Vagina (tissue), 2 donors: ENCODE measurements around the gene TGFBR3. TPM values are rescaled to one million over a fixed set of nuclear protein-coding genes. Genes with fewer than 3 reads are reported as not detected.

Source experiments
- DNase-seq, 2 donors: peaks; one replicate each; pipeline ENCODE4 v3.0.0-alpha.2; 2017; ENCODE audit errors: extremely low spot score in 2 of 2
- H3K27ac ChIP-seq: fragments of 200-600 bp; sonication (generic); one replicate; pipeline ENCODE4 v1.5.1; 2019
- H3K27me3 ChIP-seq: fragments of 200-600 bp; sonication (generic); one replicate; pipeline ENCODE4 v1.5.1; 2019
- H3K36me3 ChIP-seq, 2 donors: fragments of 200-600 bp; sonication (generic); one replicate each; pipeline ENCODE4 v1.5.1; 2017 to 2019
- H3K4me1 ChIP-seq: fragments of 200-600 bp; sonication (generic); one replicate; pipeline ENCODE4 v1.5.1; 2019
- H3K4me3 ChIP-seq, 2 donors: fragments of 200-600 bp; sonication (generic); 1 replicate in 1 of 2; 2 replicates in 1 of 2; pipeline ENCODE4 v1.5.1; 2016 to 2019
- H3K9me3 ChIP-seq: fragments of 200-600 bp; sonication (generic); one replicate; pipeline ENCODE4 v1.5.1; 2019
- CTCF ChIP-seq, 3 experiments: fragments of 450-650 bp in 2 of 3; fragments of 200-600 bp in 1 of 3; sonication (generic) in 1 of 3; IDR thresholded peaks; one replicate each; pipeline ENCODE4 v1.5.1; 2017 to 2019; ENCODE audit warnings: antibody characterized with exemption in 3 of 3, mild to moderate bottlenecking in 2 of 3, moderate library complexity in 2 of 3
- POLR2A ChIP-seq, 2 donors: fragments of 450-650 bp; IDR thresholded peaks; one replicate each; pipeline ENCODE4 v1.6.1; 2017; ENCODE audit warnings: antibody characterized with exemption in 2 of 2, mild to moderate bottlenecking in 2 of 2, moderate library complexity in 2 of 2
- POLR2AphosphoS5 ChIP-seq, 2 donors: sonication (generic); formaldehyde crosslinking; IDR thresholded peaks; one replicate each; pipeline ENCODE4 v1.9.0; 2017; ENCODE audit warnings: antibody characterized with exemption in 2 of 2, mild to moderate bottlenecking in 2 of 2, low read depth in 1 of 2; ENCODE audit not compliant: insufficient read depth in 1 of 2
- intact Hi-C: fragments of 100-400 bp; cut with DNase I; formaldehyde crosslinking; loops from one replicate; pipeline ENCODE4 v1.15.1; 2023
- total RNA-seq: library from RNA; depleted of rRNA; stranded (reverse); fragments of >200 nt; gene quantifications from one replicate; pipeline ENCODE4 v1.2.3, GENCODE V29; 2016

Gene TGFBR3
- total RNA-seq, 1 donor from 2014 or later: 221 TPM

- Histone ChIP-seq H3K9me3 (no peaks in the 10 kb centered on the region), H3K4me1 (peaks cover 19% of the 10 kb centered on the region), H3K36me3 (peaks cover 0 to 48% of the 10 kb centered on the region in 2 donors), H3K4me3 (no peak overlapping the region), H3K27me3 (no peaks in the 10 kb centered on the region), H3K27ac (peak overlapping the region; percentile 81)
- TF ChIP-seq POLR2AphosphoS5 (IDR thresholded peaks at IDR 0.05; ENCODE audit: insufficient read depth in 1 of 2, low read depth in 1 of 2) (peak; percentile 48 to 55), CTCF (IDR thresholded peaks at IDR 0.05) (no peak), POLR2A (IDR thresholded peaks at IDR 0.05) (no peak)
- DNase-seq: no peak
- intact Hi-C loops: no loop called here
Observed at GRCh38 chr1:91712981-91713841, 172.7 kb downstream of the TGFBR3 start.

GRCh38 chr1:91712393-91712792, 173.6 kb downstream of the TGFBR3 start:
- peaks cover 24% of the 10 kb centered on the region for H3K4me1 ChIP-seq
- no peak overlapping the region for H3K4me3 ChIP-seq
- TF ChIP-seq POLR2A (IDR thresholded peaks at IDR 0.05) (no peak), CTCF (IDR thresholded peaks at IDR 0.05) (no peak), POLR2AphosphoS5 (IDR thresholded peaks at IDR 0.05; ENCODE audit: insufficient read depth in 1 of 2, low read depth in 1 of 2) (no peak)
- H3K9me3 ChIP-seq: no peaks in the 10 kb centered on the region
- H3K27ac ChIP-seq: peak overlapping the region; percentile 81
- peaks cover 5 to 51% of the 10 kb centered on the region in 2 donors for H3K36me3 ChIP-seq
- intact Hi-C loops: no loop called here
- DNase-seq: no peak
- H3K27me3 ChIP-seq: no peaks in the 10 kb centered on the region

GRCh38 chr1:91711504-91712247, 174.3 kb downstream of the TGFBR3 start:
- no peak for TF ChIP-seq POLR2A (IDR thresholded peaks at IDR 0.05)
- DNase-seq: no peak
- Histone ChIP-seq H3K27me3 (no peaks in the 10 kb centered on the region), H3K27ac (peak overlapping the region; percentile 81), H3K9me3 (no peaks in the 10 kb centered on the region), H3K4me1 (peaks cover 30% of the 10 kb centered on the region), H3K4me3 (no peak overlapping the region), H3K36me3 (peaks cover 5 to 54% of the 10 kb centered on the region in 2 donors)
- intact Hi-C loops: no loop called here

DNA sequence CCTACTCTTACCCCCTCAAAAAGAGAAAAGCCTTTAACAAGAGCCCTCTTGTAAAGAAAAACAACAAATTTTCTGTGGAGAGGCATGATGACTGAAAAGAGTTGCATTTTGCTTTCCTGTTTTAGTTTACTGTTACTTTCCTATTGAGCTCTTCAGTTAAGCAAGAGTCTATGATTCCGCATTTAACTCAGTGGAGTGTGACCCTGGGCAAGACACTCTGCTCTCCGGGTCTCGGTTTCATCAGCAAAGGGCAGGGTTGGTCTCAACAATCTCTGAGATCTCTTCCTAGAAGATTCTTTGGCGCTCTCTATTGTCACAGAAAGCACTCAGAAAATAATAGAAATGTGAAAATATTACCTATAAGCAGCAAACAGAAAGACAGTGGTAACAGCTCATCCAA, 175.7 kb downstream of the TGFBR3 start:
- Histone ChIP-seq H3K27me3 (no peaks in the 10 kb centered on the region), H3K36me3 (peaks cover 5 to 42% of the 10 kb centered on the region in 2 donors), H3K4me3 (no peak overlapping the region), H3K9me3 (no peaks in the 10 kb centered on the region), H3K27ac (peak overlapping the region; percentile 40), H3K4me1 (peaks cover 30% of the 10 kb centered on the region)
- no peak for TF ChIP-seq CTCF (IDR thresholded peaks at IDR 0.05)
- TF ChIP-seq POLR2A (IDR thresholded peaks at IDR 0.05): no peak
- no peak for TF ChIP-seq POLR2AphosphoS5 (IDR thresholded peaks at IDR 0.05; ENCODE audit: insufficient read depth in 1 of 2, low read depth in 1 of 2)
- intact Hi-C loops: no loop called here
- no peak for DNase-seq

DNA sequence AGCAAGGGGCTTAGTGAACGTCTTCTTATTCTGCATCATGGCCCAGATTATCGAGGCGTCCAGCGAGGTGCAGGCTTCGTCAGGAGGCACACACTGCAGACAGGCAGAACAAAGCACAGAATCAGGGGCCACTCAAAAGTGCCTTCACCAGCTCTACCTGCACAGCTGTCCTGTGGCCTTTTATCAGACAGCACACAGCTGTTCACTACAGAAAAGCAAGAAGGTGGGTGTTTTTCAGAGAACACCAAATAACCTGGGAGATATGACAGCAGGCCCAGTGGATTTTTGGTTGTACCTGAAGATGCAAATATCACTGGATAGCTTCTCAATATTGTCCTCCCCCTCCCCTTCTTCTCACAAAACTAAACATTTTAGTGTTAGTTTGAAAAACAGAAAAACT, 177.3 kb downstream of the TGFBR3 start:
- Histone ChIP-seq H3K4me1 (peaks cover 28% of the 10 kb centered on the region), H3K9me3 (no peaks in the 10 kb centered on the region), H3K4me3 (no peak overlapping the region), H3K36me3 (peaks cover 5 to 37% of the 10 kb centered on the region in 2 donors), H3K27me3 (no peaks in the 10 kb centered on the region), H3K27ac (no peak overlapping the region)
- no peak for TF ChIP-seq POLR2AphosphoS5 (IDR thresholded peaks at IDR 0.05; ENCODE audit: insufficient read depth in 1 of 2, low read depth in 1 of 2)
- DNase-seq: no peak
- intact Hi-C loops: no loop called here

DNA sequence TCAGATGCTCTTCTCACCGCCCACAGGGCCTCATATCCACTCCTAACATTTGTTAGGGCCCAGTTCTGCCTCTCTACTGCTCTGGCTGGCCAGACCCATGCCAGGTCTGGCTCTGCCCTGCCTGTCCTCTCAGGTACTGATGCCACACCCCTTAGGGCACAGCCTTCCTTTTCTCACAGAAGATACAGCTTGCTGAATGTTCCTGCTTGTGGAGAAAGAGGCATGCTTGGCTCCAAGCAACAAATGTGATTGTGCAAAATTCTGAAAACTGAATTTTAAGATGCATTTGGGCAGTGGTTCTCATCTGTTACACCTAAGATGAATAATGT, 178.1 kb downstream of the TGFBR3 start:
- DNase-seq: no peak
- Histone ChIP-seq H3K27me3 (no peaks in the 10 kb centered on the region), H3K4me3 (no peak overlapping the region), H3K27ac (no peak overlapping the region), H3K9me3 (no peaks in the 10 kb centered on the region), H3K36me3 (peaks cover 5 to 40% of the 10 kb centered on the region in 2 donors), H3K4me1 (peaks cover 20% of the 10 kb centered on the region)
- TF ChIP-seq POLR2AphosphoS5 (IDR thresholded peaks at IDR 0.05; ENCODE audit: insufficient read depth in 1 of 2, low read depth in 1 of 2) (no peak), CTCF (IDR thresholded peaks at IDR 0.05) (no peak), POLR2A (IDR thresholded peaks at IDR 0.05) (no peak)
- intact Hi-C loops: no loop called here
